AG04449 (cell line): ENCODE data around the gene MAP3K20.

Source experiments
- CTCF ChIA-PET: fragments of 350-600 bp; formaldehyde crosslinking; extraction: SDS; loops from one replicate; lab custom pipeline; 2021; ENCODE audit warnings: antibody characterized with exemption; lab: Yijun Ruan, JAX
- POLR2A ChIA-PET: fragments of 400-600, 350-600 bp; formaldehyde crosslinking; extraction: SDS; loops from one replicate; lab custom pipeline; 2020; ENCODE audit warnings: antibody characterized with exemption, inconsistent platforms; lab: Yijun Ruan, JAX
- DNase-seq: peaks from one replicate; pipeline ENCODE4 v3.0.0-alpha.2; 2010; ENCODE audit warnings: low read depth, low spot score
- H3K4me3 ChIP-seq: 2 replicates; pipeline ENCODE4 v1.5.1; 2011; ENCODE audit warnings: low read depth, mild to moderate bottlenecking, control low read depth, low read length
- TF ChIP-seq, protein P1 (sequence below): IDR thresholded peaks from one replicate; pipeline ENCODE4 v1.5.1; 2011; ENCODE audit warnings: mild to moderate bottlenecking, moderate library complexity, low read length, control low read depth, inconsistent platforms; ENCODE audit not compliant: insufficient read depth; ENCODE audit errors: missing control alignments

MAP3K20 gene

GRCh38 chr2:173130496-173131465, 55.1 kb downstream of the MAP3K20 start:
- CTCF ChIA-PET = interaction anchor here (1.5 to 1.9 kb wide), 2 partner anchors 9 to 79 kb away, joined by 4 to 7 read pairs; no protein-coding TSS in a partner anchor
- DNase-seq = no peak
- TF ChIP-seq, protein P1, sequence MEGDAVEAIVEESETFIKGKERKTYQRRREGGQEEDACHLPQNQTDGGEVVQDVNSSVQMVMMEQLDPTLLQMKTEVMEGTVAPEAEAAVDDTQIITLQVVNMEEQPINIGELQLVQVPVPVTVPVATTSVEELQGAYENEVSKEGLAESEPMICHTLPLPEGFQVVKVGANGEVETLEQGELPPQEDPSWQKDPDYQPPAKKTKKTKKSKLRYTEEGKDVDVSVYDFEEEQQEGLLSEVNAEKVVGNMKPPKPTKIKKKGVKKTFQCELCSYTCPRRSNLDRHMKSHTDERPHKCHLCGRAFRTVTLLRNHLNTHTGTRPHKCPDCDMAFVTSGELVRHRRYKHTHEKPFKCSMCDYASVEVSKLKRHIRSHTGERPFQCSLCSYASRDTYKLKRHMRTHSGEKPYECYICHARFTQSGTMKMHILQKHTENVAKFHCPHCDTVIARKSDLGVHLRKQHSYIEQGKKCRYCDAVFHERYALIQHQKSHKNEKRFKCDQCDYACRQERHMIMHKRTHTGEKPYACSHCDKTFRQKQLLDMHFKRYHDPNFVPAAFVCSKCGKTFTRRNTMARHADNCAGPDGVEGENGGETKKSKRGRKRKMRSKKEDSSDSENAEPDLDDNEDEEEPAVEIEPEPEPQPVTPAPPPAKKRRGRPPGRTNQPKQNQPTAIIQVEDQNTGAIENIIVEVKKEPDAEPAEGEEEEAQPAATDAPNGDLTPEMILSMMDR = no peak
- no peak overlapping the region for H3K4me3 ChIP-seq
- POLR2A ChIA-PET = no interaction called here

DNA sequence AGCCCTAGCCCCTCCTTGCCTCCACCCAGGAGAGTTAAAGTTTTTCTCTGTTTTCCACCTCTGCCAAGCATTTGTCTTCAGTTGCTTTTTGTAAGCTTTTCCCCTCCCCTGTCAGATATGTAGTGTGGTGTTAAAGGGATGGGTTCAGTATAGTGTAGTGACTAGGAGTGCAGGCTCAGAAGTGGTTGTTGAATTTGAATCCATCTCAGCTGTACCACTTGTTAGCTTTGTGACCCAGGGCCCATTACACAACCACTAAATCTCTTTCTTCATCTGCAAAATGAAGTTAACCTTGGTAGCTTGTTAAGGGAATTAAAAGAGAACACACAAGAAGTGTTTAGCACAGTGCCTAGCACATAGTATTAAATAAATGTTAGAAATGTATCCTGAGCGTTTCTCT, 56.9 kb downstream of the MAP3K20 start:
- CTCF ChIA-PET = interaction anchor here (0.7 to 1.9 kb wide), 5 partner anchors 8 to 78 kb away, joined by 3 to 7 read pairs (median 4); no protein-coding TSS in a partner anchor
- DNase-seq = no peak
- TF ChIP-seq, protein P1 = no peak
- POLR2A ChIA-PET = interaction anchor here (0.9 kb wide), 1 partner anchor 13 kb away, joined by 3 read pairs; no protein-coding TSS in a partner anchor
- H3K4me3 ChIP-seq = no peak overlapping the region

- no peak for DNase-seq
- H3K4me3 ChIP-seq = no peak overlapping the region
- ChIA-PET CTCF (interaction anchor here (0.9 to 1.8 kb wide), 3 partner anchors 8 to 108 kb away, joined by 3 to 7 read pairs (median 5); no protein-coding TSS in a partner anchor), POLR2A (interaction anchor here (1.1 kb wide), 1 partner anchor 12 kb away, joined by 5 read pairs; no protein-coding TSS in a partner anchor)
- TF ChIP-seq, protein P1 = no peak
Measured at GRCh38 chr2:173134703-173135102, 59.1 kb downstream of the MAP3K20 start.

GRCh38 chr2:173136067-173136466, 60.4 kb downstream of the MAP3K20 start:
- ChIA-PET CTCF (interaction anchor here (3.0 kb wide), 1 partner anchor 109 kb away, joined by 13 read pairs; no protein-coding TSS in a partner anchor), POLR2A (no interaction called here)
- no peak overlapping the region for H3K4me3 ChIP-seq
- no peak for DNase-seq
- TF ChIP-seq, protein P1 = no peak

GRCh38 chr2:173136599-173136998, 61.0 kb downstream of the MAP3K20 start:
- TF ChIP-seq, protein P1 = no peak
- H3K4me3 ChIP-seq = no peak overlapping the region
- DNase-seq = no peak
- POLR2A ChIA-PET = no interaction called here
- CTCF ChIA-PET = interaction anchor here (0.6 to 3.0 kb wide), 4 partner anchors 8 to 114 kb away, joined by 3 to 13 read pairs (median 5); no protein-coding TSS in a partner anchor

- TF ChIP-seq, protein P1 = no peak
- no peak overlapping the region for H3K4me3 ChIP-seq
- POLR2A ChIA-PET = no interaction called here
- no peak for DNase-seq
- CTCF ChIA-PET = interaction anchor here (1.5 to 3.0 kb wide), 4 partner anchors 9 to 110 kb away, joined by 3 to 13 read pairs (median 7); no protein-coding TSS in a partner anchor
Measured at GRCh38 chr2:173137610-173138009, 62.0 kb downstream of the MAP3K20 start.
